Loucy (cell line): ENCODE results near the gene TRPT1.

Experiments
- H2AFZ ChIP-seq: fragments of 200-600 bp; sonication (generic); 2 replicates; pipeline ENCODE4 v1.6.0; 2016; ENCODE audit warnings: antibody characterized with exemption, mild to moderate bottlenecking, low read length, moderate library complexity
- H3F3A ChIP-seq: fragments of 200-600 bp; 2 replicates; pipeline ENCODE4 v1.6.0; 2016; ENCODE audit warnings: antibody characterized with exemption, low read depth, mild to moderate bottlenecking
- H3K27me3 ChIP-seq: fragments of 200-600 bp; sonication (generic); 2 replicates; pipeline ENCODE4 v1.6.1; 2014; ENCODE audit warnings: low read length, mild to moderate bottlenecking; ENCODE audit not compliant: insufficient read depth, poor library complexity, severe bottlenecking
- H3K36me3 ChIP-seq: fragments of 200-600 bp; sonication (generic); 2 replicates; pipeline ENCODE4 v1.6.1; 2016; ENCODE audit warnings: low read length; ENCODE audit not compliant: insufficient read depth
- H3K4me1 ChIP-seq: fragments of 200-600 bp; sonication (generic); 2 replicates; pipeline ENCODE4 v1.5.1; 2014; ENCODE audit warnings: low read length, mild to moderate bottlenecking; ENCODE audit not compliant: insufficient read depth, poor library complexity, severe bottlenecking
- H3K4me2 ChIP-seq: fragments of 200-600 bp; sonication (generic); 2 replicates; pipeline ENCODE4 v1.6.0; 2014; ENCODE audit warnings: antibody characterized with exemption, low read length, low read depth, mild to moderate bottlenecking; ENCODE audit not compliant: poor library complexity, severe bottlenecking
- H3K4me3 ChIP-seq: fragments of 200-600 bp; sonication (generic); 2 replicates; pipeline ENCODE4 v1.5.1; 2014; ENCODE audit warnings: low read length, mild to moderate bottlenecking, mixed read lengths; ENCODE audit not compliant: poor library complexity, severe bottlenecking
- H3K79me2 ChIP-seq: fragments of 200-600 bp; sonication (generic); 2 replicates; pipeline ENCODE4 v1.6.1; 2014; ENCODE audit warnings: low read length; ENCODE audit not compliant: insufficient read depth
- H3K9ac ChIP-seq: fragments of 200-600 bp; sonication (generic); 2 replicates; pipeline ENCODE4 v1.6.0; 2014; ENCODE audit warnings: mild to moderate bottlenecking, low read depth, low read length, moderate library complexity; ENCODE audit not compliant: poor library complexity, severe bottlenecking
- H3K9me2 ChIP-seq: fragments of 200-600 bp; sonication (generic); replicated peaks from 2 replicates; pipeline ENCODE4 v1.6.1; 2016; ENCODE audit warnings: low read depth, low read length, mixed read lengths
- H3K9me3 ChIP-seq: fragments of 200-600 bp; sonication (generic); 2 replicates; pipeline ENCODE4 v1.6.1; 2014; ENCODE audit warnings: mild to moderate bottlenecking, antibody characterized with exemption, low read length, low read depth; ENCODE audit not compliant: insufficient read depth
- H4K20me1 ChIP-seq: fragments of 200-600 bp; sonication (generic); 2 replicates; pipeline ENCODE4 v1.6.0; 2014; ENCODE audit warnings: antibody characterized with exemption, low read length, mild to moderate bottlenecking; ENCODE audit not compliant: insufficient read depth, poor library complexity, severe bottlenecking
- EZH2phosphoT487 ChIP-seq: fragments of 200-600 bp; IDR thresholded peaks from 2 replicates; pipeline ENCODE4 v1.6.1; 2018; ENCODE audit warnings: antibody characterized with exemption, mild to moderate bottlenecking, moderate library complexity, borderline replicate concordance
- TF ChIP-seq, protein P1 (sequence below): fragments of 200-600 bp; sonication (generic); conservative IDR thresholded peaks from 2 replicates; pipeline ENCODE4 v1.5.1; 2014; ENCODE audit warnings: mild to moderate bottlenecking, antibody characterized with exemption, low read length

Gene TRPT1

DNA sequence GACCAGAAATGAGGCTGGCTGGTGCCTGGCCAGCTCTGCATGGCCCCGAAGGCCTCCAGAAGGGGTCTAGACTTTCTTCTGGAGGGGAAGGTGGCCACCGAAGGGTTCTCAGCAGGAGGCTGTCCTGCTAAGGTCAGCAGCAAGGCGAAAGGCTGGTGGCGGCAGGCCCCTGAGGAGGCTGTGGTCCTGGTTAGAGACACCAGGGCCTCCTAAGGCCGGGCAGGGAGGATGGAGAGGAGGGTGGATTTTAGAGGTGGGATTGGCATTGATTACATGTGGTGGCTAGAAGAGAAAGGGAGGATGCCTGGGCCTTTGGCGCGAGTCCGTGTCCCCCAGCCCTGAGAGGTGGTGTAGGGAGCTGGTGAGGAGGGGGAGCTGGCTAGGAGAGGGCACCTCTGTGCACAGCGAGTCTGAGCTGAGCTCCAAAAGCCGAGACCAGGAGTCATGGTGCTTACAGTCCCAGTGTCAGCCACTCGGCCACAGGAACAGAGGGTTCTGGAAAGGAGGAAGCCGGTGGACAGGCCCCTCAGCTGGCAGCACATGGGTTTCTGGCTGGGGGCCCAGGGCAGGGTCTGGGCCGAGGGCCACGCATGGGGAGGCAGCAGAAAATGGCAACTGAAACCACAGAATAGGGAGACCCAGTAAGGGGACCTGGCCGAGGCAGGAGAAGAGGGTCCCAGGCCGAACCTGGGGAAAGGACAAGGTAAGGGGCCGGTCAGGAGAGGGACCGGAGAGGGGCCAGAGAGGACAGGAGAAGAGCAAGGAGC, 17.0 kb downstream of the TRPT1 start:
- H3K4me2 ChIP-seq = peak overlapping the region; percentile 92
- H3K9ac ChIP-seq = peak overlapping the region; percentile 99
- no peaks in the 10 kb centered on the region for H3K27me3 ChIP-seq
- H2AFZ ChIP-seq = no peak overlapping the region
- peaks cover 15% of the 10 kb centered on the region for H4K20me1 ChIP-seq
- H3K4me1 ChIP-seq = peaks cover 26% of the 10 kb centered on the region
- peaks cover 15% of the 10 kb centered on the region; the same call in 1 of the 2 replicates for H3K36me3 ChIP-seq
- H3K9me3 ChIP-seq = no peaks in the 10 kb centered on the region
- H3K4me3 ChIP-seq = peak overlapping the region; percentile 96
- no peaks in the 10 kb centered on the region for H3K9me2 ChIP-seq
- H3F3A ChIP-seq = peaks cover 6% of the 10 kb centered on the region; the same call in 1 of the 2 replicates
- no peak for TF ChIP-seq EZH2phosphoT487
- TF ChIP-seq, protein P1, sequence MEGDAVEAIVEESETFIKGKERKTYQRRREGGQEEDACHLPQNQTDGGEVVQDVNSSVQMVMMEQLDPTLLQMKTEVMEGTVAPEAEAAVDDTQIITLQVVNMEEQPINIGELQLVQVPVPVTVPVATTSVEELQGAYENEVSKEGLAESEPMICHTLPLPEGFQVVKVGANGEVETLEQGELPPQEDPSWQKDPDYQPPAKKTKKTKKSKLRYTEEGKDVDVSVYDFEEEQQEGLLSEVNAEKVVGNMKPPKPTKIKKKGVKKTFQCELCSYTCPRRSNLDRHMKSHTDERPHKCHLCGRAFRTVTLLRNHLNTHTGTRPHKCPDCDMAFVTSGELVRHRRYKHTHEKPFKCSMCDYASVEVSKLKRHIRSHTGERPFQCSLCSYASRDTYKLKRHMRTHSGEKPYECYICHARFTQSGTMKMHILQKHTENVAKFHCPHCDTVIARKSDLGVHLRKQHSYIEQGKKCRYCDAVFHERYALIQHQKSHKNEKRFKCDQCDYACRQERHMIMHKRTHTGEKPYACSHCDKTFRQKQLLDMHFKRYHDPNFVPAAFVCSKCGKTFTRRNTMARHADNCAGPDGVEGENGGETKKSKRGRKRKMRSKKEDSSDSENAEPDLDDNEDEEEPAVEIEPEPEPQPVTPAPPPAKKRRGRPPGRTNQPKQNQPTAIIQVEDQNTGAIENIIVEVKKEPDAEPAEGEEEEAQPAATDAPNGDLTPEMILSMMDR = no peak
- H3K79me2 ChIP-seq = peaks cover 38% of the 10 kb centered on the region

DNA sequence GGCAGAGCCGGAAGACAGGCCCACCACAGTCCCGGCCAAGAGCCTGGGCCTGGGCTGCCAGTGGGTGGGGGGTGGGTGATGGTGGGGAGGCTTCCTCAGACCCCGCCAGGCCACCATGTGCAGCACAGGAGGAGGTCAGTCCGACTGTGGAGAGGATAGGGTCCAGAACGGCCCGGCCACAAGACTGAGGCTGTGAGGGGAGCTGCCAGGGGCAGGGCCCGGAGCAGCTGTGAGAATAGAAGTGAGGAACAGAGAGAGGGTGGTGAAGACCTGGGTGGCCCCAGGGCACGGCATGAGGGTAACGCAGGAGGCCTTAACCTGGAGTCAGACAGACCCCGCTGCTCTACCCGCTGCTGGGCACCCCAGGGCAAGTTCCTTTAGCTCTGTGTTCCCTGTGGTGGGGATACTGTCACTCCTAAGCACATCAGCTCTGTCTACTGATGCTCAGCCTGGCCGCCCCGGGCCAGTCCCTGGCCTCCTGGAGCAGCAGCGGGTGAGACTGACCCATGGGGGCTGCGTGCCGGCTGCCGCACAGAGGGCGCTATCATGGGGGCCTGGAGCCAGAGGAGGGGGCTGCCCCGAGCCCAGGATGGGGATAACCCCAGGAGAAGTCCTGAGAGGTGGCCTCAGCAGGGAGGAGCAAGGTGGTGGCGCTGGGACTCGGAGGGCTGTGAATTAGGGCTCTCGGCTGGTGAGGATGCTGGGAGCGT, 17.7 kb downstream of the TRPT1 start:
- Histone ChIP-seq H3K4me3 (peak overlapping the region; percentile 96), H2AFZ (peak overlapping the region; percentile 53; the same call in 1 of the 2 replicates), H3K79me2 (peaks cover 38% of the 10 kb centered on the region)

DNA sequence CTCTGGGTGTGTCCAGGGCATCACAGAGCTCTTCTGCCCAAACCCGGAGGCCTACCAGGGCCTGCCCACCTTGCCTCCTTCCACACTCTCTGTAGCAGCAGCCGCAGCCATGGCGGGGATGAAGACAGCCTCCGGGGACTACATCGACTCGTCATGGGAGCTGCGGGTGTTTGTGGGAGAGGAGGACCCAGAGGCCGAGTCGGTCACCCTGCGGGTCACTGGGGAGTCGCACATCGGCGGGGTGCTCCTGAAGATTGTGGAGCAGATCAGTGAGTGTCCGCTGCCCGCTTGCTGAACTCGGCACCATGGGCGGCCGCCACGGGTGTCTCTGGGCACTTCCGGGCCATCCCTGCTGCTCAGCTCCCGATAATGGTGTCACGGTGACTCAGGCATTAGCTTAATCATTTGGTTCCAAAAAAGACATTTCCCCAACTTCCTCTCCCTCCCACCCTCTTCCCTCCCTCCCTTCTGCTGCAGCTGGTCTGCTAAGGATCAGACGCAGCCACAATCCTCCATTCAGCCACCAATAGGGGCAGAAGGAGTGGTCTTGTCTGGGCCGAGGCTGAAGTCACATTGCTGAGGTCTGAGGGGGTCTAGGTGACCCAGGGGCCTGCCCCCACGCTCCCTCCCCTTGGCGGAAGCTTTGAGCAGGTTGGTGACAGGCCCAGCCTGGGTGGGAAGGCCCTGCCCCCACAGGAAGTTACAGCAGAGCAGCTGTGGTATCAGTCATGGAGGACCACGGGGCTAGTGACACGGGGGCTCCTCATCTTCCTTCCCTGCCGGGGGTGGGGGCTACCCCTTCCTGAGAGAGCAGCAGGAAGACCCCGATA, 18.5 kb downstream of the TRPT1 start:
- H3F3A ChIP-seq = peaks cover 6% of the 10 kb centered on the region; the same call in 1 of the 2 replicates
- peak overlapping the region; percentile 96 for H3K4me3 ChIP-seq
- peak overlapping the region; percentile 99 for H3K9ac ChIP-seq
- no peaks in the 10 kb centered on the region for H3K9me3 ChIP-seq
- H2AFZ ChIP-seq = peak overlapping the region; percentile 53
- H3K36me3 ChIP-seq = peaks cover 29% of the 10 kb centered on the region; the same call in 1 of the 2 replicates
- peaks cover 38% of the 10 kb centered on the region for H3K79me2 ChIP-seq
- H3K4me2 ChIP-seq = peak overlapping the region; percentile 92
- peaks cover 26% of the 10 kb centered on the region for H3K4me1 ChIP-seq
- H3K27me3 ChIP-seq = no peaks in the 10 kb centered on the region
- H3K9me2 ChIP-seq = no peaks in the 10 kb centered on the region
- no peak for TF ChIP-seq EZH2phosphoT487
- H4K20me1 ChIP-seq = peaks cover 19% of the 10 kb centered on the region

More for the DNA sequence above, 17.7 kb downstream of the TRPT1 start:
- Histone ChIP-seq H3K27me3 (no peaks in the 10 kb centered on the region), H3K9me2 (no peaks in the 10 kb centered on the region), H3K9ac (peak overlapping the region; percentile 99), H3K4me2 (peak overlapping the region; percentile 92), H3K9me3 (no peaks in the 10 kb centered on the region), H3K36me3 (peaks cover 22% of the 10 kb centered on the region; the same call in 1 of the 2 replicates), H3K4me1 (peaks cover 26% of the 10 kb centered on the region), H3F3A (peaks cover 6% of the 10 kb centered on the region; the same call in 1 of the 2 replicates), H4K20me1 (peaks cover 15% of the 10 kb centered on the region)
- TF ChIP-seq EZH2phosphoT487 = no peak
- TF ChIP-seq, protein P1 = no peak
